NCI-H128 (cell line): Measurements from ENCODE around the gene MAGEL2.
"Not testable (repeated sequence)": the region's sequence is repeated elsewhere in the genome, so short reads cannot be mapped to it uniquely, and the experiment has no call there.

ENCODE experiments used
- DNase-seq: peaks from one replicate; lab custom pipeline; 2025; ENCODE audit not compliant: unreplicated experiment; lab: John Stamatoyannopoulos, UW

The MAGEL2 gene

DNA sequence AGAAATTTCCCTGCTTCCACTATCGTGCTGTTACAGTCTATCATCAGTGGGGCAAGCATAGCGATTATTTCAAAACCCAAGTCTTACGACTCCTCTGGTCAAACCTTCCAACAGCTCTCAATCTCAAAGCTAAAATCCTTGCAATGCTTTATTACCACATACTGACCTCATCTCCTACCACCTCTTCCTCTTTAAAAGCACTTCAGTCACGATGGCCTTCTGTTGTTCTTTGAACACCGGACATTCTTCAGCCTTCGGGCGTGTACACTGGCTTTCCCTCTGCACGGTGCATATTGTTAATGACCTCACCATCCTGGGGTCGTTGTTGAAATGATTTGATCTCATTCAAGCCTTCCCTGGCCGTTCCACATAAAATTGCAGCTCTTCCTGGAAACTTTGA is 31.1 kb downstream of the MAGEL2 start:
- no peak for DNase-seq

DNA sequence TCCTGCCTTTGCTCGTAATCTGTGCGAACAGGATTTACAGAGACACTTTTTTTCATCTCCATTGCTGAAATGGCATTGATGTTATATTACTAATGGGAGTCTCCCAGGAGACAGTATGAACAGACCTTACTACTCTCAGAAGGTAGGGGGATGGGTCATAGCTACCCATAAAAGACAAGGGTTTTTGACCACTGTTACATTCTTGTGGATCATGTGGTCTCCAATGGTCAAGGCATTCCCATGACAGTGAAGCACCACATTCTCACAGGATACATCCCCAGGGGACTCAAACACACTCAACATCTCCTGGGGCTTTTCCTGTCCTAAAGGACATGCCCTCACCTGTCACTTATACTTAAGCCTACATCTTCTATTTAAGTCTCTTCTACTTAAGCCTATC is 41.4 kb downstream of the MAGEL2 start:
- no peak for DNase-seq

DNA sequence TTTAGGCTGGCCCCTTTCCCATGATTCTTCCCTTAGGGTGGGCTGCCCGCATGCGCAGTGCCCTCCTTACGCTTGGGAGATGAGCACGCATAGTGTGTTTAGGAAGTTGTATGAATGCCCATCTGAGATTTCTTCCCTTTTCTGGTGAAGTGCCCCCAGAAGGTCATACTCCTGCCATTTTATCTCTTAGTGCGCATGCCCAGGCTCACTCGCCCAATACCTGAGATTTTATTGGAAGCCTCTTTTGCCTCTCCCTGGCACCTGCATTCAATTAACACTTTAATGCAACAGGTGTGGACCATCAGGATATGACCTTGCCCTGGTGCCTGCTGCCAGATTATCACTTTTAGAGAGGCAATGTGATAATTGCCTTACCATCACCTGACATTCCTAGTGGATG is 45.5 kb downstream of the MAGEL2 start:
- DNase-seq: no peak

DNA sequence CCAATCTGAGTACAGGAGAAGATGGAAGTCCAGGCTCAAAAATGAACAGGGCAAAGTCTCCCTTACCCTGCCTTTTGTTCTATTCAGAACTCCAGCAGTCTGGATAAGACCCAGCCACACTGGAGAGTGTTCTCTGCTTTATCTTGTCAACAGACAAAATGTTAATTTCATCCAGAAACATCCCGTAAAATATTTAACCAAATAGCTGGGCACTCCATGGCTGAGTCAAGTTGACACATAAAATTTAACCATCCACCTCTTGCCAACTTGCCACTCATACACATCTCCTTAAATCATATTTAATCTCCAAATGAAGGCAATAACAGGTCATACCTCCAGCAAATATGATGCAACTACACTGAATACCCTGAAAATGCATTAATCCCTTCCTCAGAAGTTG is 48.6 kb downstream of the MAGEL2 start:
- DNase-seq: no peak

DNA sequence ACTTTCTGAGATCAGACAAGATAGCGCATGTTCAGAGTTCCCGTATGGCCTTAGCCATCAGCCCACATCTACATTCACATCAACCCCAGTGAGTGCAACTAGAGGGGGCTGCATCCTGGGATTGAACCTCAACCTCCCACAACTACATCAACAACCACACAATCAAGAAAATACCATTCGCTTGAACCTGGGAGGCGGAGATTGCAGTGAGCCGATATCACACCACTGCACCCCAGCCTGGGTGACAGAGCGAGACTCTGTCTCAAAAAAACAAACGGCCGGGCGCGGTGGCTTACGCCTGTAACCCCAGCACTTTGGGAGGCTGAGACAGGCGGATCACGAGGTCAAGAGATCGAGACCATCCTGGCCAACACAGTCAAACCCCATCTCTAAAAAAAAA is 50.4 kb downstream of the MAGEL2 start:
- DNase-seq: not testable (repeated sequence)

DNA sequence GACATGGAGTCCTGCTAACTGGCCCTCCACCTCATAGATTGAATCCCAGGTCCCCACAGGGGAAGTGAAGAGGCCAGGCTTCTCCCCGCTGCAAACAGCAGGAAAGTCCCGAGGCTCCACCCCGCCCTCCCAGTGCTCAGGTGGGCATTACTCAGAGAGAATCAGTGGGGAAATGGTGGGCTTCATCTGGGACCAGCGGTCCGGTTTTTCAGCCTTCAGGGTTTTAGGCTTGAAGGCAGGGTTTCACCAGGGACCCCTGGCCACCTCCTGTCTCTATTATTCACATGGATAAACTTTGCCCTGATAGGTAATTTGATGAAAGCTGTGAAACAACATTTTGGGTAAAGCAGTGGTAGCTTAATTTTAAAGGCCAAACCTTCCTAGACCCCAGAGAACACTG is 50.9 kb downstream of the MAGEL2 start:
- DNase-seq: no peak

DNA sequence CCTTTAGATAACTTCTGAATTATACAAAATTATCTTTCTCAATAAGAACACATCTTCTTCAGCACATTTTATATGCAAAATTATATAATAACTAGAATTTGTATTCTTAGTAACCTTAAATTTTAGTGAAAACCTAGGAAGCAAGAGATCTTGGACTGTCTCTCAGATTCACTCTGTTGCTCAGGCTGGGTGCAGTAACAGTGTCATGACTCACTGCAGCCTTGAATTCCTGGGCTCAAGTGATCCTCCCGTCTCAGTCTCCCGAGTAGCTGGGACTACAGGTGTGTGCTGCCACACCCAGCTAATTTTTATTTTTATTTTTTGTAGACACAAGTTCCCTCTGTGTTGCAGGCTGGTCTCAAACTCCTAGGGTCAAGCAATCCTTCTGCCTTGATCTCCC is 52.3 kb downstream of the MAGEL2 start:
- no peak for DNase-seq

DNA sequence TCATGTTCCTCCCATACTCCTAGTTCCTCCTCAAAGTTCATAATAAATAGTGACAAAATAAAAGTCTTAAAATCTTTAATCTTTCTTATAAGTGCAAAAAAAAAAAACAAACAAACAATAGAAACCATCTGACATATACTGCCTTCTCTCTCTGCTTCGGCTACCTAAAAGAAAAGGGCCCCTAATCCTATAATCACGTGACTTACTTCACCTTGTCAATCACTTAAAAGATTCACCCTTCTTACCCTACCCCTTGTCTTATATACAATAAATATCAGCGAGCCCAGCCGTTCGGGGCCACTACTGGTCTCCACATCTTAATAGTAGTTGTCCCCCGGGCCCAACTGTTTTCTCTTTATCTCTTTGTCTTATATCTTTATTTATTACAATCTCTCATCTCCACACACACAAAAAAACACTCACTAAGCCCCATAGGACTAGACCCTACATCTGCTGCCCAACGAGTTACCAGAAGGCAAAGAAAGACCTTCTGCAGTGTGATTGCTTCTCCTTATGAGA is 53.4 kb downstream of the MAGEL2 start:
- no peak for DNase-seq
